Subcutaneous abdominal adipose tissue (tissue), 5 donors: ENCODE measurements around the gene CTXN1.
A peak's percentile ranks its signal among the peaks of the same experiment; 100 is the strongest.
"Not testable (repeated sequence)": the region's sequence is repeated elsewhere in the genome, so short reads cannot be mapped to it uniquely, and the experiment has no call there.

ENCODE experiments used
- H3K27ac ChIP-seq: one replicate; pipeline ENCODE4 v1.7.0; 2013; ENCODE audit warnings: low read depth, mild to moderate bottlenecking, inconsistent platforms, low read length, moderate library complexity
- H3K27me3 ChIP-seq, 5 donors: one replicate each; pipeline ENCODE4 v1.7.0; 2013; ENCODE audit warnings: low read length in 5 of 5, inconsistent platforms in 1 of 5; ENCODE audit not compliant: control insufficient read depth in 5 of 5, insufficient read depth in 4 of 5
- H3K36me3 ChIP-seq, 5 donors: one replicate each; pipeline ENCODE4 v1.7.0; 2013; ENCODE audit warnings: low read length in 5 of 5; ENCODE audit not compliant: control insufficient read depth in 5 of 5, insufficient read depth in 5 of 5
- H3K4me1 ChIP-seq, 5 donors: one replicate each; pipeline ENCODE4 v1.7.0; 2013; ENCODE audit warnings: low read length in 5 of 5, mild to moderate bottlenecking in 3 of 5, moderate library complexity in 1 of 5; ENCODE audit not compliant: control insufficient read depth in 5 of 5, insufficient read depth in 5 of 5
- H3K4me3 ChIP-seq, 5 donors: one replicate each; pipeline ENCODE4 v1.7.0; 2013; ENCODE audit warnings: low read length in 5 of 5, low read depth in 1 of 5
- H3K9ac ChIP-seq, 5 donors: one replicate each; pipeline ENCODE4 v1.7.0; 2013; ENCODE audit warnings: low read length in 5 of 5, mild to moderate bottlenecking in 4 of 5, moderate library complexity in 3 of 5
- H3K9me3 ChIP-seq, 5 donors: one replicate each; pipeline ENCODE4 v1.7.0; 2013; ENCODE audit warnings: low read length in 5 of 5; ENCODE audit not compliant: control insufficient read depth in 5 of 5
- donor health status: healthy.
- donor health status: healthy.
- donor health status: healthy.
- donor health status: healthy.
- donor health status: healthy.

Gene CTXN1

DNA sequence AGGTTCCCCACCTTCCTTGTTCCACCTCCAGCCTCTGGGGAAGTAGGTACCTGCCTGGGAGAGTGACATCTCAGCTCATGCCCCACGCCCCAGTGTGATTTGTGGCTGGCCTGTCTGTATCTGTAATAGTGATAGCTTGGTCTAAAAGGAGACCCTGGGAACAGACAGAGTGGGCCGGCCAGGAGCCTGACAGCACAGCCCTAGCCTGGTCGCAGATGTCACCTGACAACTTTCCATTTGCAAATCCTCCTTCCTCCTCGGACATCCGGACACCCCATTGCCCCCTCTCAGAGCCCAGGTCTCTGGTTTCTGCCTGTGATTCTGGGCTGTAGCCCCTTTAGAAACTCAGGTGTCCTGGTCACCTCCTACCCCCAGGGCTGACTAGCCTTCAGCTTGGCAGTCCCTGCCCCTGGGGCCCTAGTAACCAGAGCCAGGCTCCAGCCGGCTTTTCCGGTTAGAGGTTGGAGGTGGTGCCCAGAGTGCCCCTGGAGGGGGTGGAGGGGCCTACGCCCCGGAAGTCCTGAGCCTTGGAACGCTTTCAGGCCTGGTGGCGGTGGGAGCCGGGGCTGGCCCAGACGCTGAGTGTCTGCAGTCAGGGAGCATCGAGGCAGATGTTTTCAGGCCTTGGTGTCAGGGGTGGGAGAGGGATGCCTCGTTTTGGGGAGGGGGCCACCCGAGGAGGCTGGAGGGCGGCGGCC lies 31.2 kb downstream of the CTXN1 start:
- Histone ChIP-seq H3K27ac (no peak overlapping the region), H3K36me3 (no peaks in the 10 kb centered on the region), H3K27me3 (peaks cover 0 to 26% (median 20%) of the 10 kb centered on the region in 5 donors), H3K9me3 (no peaks in the 10 kb centered on the region), H3K4me1 (no peaks in the 10 kb centered on the region), H3K4me3 (no peak overlapping the region), H3K9ac (no peak overlapping the region)

DNA sequence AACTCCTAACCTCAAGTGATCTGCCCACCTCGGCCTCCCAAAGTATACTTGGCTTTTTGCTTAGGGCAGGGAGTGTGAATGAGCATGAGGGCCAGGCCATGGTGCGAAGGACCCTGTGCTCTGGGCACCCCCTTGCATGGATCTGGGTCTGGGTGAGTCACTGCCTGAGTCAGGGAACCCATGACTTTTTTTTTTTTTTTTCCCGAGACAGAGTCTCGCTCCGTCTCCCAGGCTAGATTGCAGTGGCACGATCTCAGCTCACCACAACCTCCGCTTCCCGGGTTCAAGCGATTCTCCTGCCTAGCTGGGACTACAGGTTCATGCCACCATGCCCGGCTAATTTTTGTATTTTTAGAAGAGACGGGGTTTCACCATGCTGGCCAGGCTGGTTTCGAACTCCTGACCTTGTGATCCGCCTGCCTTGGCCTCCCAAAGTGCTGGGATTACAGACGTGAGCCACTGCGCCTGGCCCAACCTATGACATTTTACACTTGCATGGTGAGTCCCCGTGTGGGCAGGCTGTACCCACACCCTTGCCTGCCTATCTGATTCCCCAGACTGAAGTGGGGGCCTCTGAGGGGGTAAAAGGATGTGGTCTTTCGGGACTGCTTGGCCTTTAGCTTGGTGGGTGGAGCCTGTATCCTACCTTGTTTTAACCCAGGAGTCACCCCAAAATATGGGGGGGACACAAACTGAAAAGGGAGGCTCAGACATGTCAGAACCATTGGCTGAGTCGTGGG lies 32.4 kb downstream of the CTXN1 start:
- H3K4me1 ChIP-seq, H3K27ac ChIP-seq, H3K4me3 ChIP-seq, H3K9ac ChIP-seq, H3K9me3 ChIP-seq, H3K36me3 ChIP-seq: not testable (repeated sequence)
- H3K27me3 ChIP-seq: peaks cover 0 to 28% (median 20%) of the 10 kb centered on the region in 5 donors

DNA sequence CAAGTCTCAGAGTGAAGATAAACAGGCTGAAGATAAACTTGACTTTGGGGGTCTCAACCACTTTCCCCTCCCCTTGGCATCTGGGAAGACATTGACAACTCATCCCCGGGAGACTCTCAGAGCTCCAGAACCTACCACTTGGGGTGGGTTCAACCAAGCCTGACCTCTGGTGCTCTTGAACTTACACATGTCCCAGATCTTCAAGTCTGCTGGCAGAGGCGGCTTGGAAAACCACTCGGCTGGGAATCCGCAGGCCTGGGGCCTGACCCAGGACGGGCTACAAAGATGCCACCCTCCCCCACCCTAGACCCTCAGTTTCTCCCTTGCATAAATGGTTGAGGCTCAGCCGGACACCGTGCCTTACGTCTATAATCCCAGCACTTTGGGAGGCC lies 37.1 kb downstream of the CTXN1 start:
- no peak overlapping the region for H3K27ac ChIP-seq
- H3K27me3 ChIP-seq: peaks cover 0 to 20% (median 10%) of the 10 kb centered on the region in 5 donors
- peaks cover 0 to 11% (median 5%) of the 10 kb centered on the region in 5 donors for H3K4me1 ChIP-seq
- no peaks in the 10 kb centered on the region for H3K36me3 ChIP-seq
- H3K4me3 ChIP-seq: peak overlapping the region in 4 of 5 donors; percentile 40 to 51 (median 45)
- H3K9me3 ChIP-seq: no peaks in the 10 kb centered on the region
- H3K9ac ChIP-seq: peak overlapping the region in 2 of 5 donors; percentile 36 to 43

DNA sequence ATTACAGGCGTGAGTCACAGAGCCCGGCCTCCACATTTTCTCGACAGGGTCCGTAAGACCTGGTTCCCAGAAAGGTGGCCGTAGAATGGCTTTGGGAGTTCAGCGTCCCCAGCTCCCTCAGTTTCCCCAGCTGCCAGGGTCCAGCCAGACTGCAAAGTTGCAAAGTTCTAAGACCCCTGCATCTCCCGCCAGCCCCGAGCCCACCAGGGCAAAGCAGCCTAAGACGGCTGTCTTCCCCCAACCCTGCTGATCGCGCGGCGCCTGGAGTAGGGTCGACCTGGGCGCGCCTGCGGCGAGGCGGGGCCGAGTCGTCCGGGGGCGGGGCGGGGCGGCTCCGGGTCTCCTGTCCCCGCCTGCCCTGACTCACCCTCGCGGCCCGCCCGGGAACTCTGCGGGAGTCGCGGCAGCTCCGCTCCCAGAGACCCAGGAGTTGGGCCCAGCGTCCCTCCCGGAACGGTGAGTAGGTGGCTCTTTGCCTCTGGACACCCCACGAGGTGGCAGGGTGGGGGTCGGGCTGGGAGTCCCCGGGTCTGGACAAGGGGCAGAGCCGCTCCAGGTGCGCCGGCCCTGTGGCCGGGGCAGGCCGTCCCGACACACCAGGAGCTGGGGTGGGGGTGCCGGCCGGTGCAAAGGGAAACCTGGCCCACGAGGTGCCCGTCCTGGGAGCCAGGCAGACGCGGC lies 37.6 kb downstream of the CTXN1 start, which contains the start of gene LRRC8E:
Gene LRRC8E, plus strand, starts transcription at position 366 of the 681 bp plus-strand sequence. CDS start 7,094 bp downstream, outside the sequence.
- peak within 1 kb of the TSS in 2 of 5 donors; percentile 36 to 43 for H3K9ac ChIP-seq
- no peaks in the 10 kb centered on the region for H3K9me3 ChIP-seq
- H3K4me3 ChIP-seq: peak within 1 kb of the TSS in 4 of 5 donors; percentile 40 to 51 (median 45)
- no peaks in the 10 kb centered on the region for H3K36me3 ChIP-seq
- H3K27ac ChIP-seq: no peak within 1 kb of the TSS
- peaks cover 0 to 11% (median 5%) of the 10 kb centered on the region in 5 donors for H3K4me1 ChIP-seq
- H3K27me3 ChIP-seq: peaks cover 0 to 20% (median 10%) of the 10 kb centered on the region in 5 donors

DNA sequence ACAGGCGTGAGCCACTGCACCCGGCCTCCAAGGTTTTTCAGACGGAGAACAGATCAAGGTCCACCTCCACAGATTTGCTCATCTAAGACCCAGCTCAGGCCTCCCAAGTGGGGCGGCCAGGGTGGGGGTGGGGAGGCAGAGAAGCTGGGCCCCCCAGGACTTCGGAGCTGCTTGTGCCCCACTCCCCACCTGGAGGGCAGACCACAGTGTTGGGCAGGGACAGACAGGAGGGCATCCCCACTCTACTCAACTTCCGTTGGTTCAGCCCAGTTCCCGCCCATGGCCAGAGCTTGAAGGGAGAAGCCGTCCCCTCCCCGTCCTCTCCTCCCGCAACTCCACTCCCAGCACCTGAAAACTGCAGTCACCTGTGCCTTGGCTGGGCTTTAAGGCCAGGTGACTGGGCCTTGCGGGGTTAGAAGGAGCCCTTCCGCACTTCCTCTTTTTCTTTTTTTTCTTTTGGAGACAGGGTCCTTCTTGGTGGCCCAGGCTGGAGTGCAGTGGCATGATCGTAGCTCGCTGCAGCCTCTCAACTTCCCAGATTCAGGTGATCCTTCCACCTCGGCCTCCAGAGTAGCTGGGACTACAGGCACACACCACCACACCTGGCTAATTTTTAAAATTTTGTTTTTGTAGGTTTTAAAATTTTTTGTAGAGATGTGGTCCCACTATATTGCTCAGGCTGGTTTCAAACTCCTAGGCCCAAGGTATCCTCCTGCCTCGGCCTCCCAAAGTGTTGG lies 38.4 kb downstream of the CTXN1 start:
- Histone ChIP-seq H3K4me3 (no peak overlapping the region), H3K9me3 (no peaks in the 10 kb centered on the region), H3K27me3 (peaks cover 0 to 18% (median 10%) of the 10 kb centered on the region in 5 donors), H3K9ac (no peak overlapping the region), H3K36me3 (no peaks in the 10 kb centered on the region), H3K4me1 (peaks cover 0 to 11% (median 5%) of the 10 kb centered on the region in 5 donors), H3K27ac (no peak overlapping the region)

DNA sequence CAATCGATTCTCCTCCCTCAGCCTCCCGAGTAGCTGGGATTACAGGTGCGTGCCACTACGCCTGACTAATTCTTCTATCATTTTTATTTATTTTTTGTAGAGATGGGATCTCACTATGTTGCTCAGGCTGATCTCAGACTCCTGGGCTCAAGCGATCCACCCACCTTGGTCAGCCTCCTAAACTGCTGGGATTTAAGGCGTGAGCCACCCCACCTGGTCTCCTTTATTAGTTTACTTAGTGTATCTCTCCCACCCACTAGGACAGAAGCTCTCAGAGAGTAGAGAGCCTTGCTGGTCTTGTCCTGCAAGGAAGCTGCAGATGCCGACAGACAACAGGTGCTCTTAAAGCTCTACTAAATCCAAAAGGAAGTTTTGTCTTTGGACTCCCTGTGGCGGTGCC lies 40.1 kb downstream of the CTXN1 start:
- Histone ChIP-seq H3K9ac (no peak overlapping the region), H3K4me1 (peaks cover 0 to 11% (median 5%) of the 10 kb centered on the region in 5 donors), H3K36me3 (no peaks in the 10 kb centered on the region), H3K27ac (no peak overlapping the region), H3K4me3 (no peak overlapping the region), H3K9me3 (no peaks in the 10 kb centered on the region), H3K27me3 (peaks cover 0 to 14% (median 10%) of the 10 kb centered on the region in 5 donors)

DNA sequence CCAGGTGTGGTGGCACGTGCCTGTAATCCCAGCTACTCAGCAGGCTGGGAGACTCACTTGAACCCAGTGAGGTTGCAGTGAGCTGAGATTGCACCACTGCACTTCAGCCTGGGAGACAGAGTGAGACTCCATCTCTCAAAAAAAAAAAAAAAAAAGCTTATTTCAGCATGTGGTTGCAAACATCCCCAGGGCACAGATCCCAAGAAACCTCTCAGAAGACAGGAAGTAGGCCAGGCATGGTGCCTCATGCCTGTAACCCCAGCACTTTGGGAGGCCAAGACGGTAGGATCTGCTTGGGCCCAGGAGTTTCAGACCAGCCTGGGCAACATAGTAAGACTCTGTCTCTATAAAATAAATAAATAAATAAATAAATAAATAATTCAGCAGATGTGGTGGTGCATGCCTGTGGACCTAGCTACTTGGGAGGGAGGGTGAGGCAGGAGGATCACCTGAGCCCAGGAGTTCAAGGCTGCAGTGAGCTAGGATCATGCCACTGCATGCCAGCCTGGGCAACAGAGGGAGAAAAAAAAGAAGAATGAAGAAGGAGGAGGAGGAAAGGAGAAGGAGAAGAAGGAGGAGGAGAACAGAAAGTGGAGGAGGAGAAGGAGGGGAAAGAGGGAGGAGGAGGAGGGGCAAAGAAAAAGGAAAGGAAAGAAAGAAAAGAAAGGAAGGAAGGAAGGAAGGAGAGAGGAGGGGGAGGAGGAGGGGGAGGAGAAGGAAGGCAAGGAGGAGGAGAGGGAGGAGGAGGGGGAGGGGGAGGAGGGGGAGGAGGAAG lies 42.0 kb downstream of the CTXN1 start:
- Histone ChIP-seq H3K4me1 (peaks cover 0 to 10% (median 5%) of the 10 kb centered on the region in 5 donors), H3K9me3 (no peaks in the 10 kb centered on the region), H3K27me3 (peaks cover 0 to 14% (median 12%) of the 10 kb centered on the region in 5 donors), H3K27ac (no peak overlapping the region), H3K36me3 (no peaks in the 10 kb centered on the region), H3K9ac (no peak overlapping the region), H3K4me3 (no peak overlapping the region)

DNA sequence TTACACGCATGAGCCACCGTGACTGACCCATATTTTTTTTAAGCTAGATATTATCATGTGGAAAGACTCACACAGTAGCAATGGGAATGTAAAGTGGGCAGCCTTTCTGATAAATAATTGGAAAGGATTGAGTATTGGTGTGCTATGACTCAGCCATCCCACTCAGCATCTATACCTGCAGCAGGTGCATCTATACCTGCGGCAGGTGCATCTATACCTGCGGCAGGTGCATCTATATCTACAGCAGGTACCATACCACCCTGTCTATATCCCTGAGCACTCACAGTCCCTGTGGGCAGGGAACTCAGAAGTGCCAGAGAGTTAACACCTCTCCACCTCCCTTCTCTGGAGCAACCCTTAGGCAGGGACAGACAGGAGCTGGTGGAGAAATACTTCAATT lies 42.8 kb downstream of the CTXN1 start:
- Histone ChIP-seq H3K27ac (no peak overlapping the region), H3K4me1 (peaks cover 0 to 2% (median under 1%) of the 10 kb centered on the region in 5 donors), H3K9me3 (no peaks in the 10 kb centered on the region), H3K4me3 (no peak overlapping the region), H3K27me3 (peaks cover 0 to 9% (median 5%) of the 10 kb centered on the region in 5 donors), H3K36me3 (no peaks in the 10 kb centered on the region), H3K9ac (no peak overlapping the region)

DNA sequence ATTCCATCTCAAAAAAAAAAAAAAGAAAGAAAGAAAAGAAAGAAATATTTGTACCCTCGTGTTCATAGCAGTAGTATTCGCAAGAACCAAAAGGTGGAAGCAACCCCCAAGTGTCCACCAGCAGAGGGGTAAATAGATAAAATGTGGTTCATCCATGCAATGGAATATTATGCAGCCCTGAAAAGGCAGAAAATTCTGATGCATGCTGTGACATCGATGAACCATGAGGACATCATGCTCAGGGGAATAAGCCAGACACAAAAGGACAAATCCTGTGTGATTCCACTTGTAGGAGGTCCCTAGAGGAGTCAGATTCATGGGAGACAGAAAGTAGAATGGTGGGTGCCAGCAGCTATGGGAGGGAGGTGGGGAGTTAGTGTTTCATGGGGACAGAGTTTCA lies 44.0 kb downstream of the CTXN1 start:
- no peak overlapping the region for H3K4me3 ChIP-seq
- H3K9me3 ChIP-seq: no peaks in the 10 kb centered on the region
- peaks cover 0 to 4% (median 0%) of the 10 kb centered on the region in 5 donors for H3K27me3 ChIP-seq
- H3K4me1 ChIP-seq: no peaks in the 10 kb centered on the region
- H3K9ac ChIP-seq: no peak overlapping the region
- no peaks in the 10 kb centered on the region for H3K36me3 ChIP-seq
- no peak overlapping the region for H3K27ac ChIP-seq
